ENCODE measurements around the gene PLCE1.
"Not testable (repeated sequence)": the region's sequence is repeated elsewhere in the genome, so short reads cannot be mapped to it uniquely, and the experiment has no call there.

Gene PLCE1

DNA sequence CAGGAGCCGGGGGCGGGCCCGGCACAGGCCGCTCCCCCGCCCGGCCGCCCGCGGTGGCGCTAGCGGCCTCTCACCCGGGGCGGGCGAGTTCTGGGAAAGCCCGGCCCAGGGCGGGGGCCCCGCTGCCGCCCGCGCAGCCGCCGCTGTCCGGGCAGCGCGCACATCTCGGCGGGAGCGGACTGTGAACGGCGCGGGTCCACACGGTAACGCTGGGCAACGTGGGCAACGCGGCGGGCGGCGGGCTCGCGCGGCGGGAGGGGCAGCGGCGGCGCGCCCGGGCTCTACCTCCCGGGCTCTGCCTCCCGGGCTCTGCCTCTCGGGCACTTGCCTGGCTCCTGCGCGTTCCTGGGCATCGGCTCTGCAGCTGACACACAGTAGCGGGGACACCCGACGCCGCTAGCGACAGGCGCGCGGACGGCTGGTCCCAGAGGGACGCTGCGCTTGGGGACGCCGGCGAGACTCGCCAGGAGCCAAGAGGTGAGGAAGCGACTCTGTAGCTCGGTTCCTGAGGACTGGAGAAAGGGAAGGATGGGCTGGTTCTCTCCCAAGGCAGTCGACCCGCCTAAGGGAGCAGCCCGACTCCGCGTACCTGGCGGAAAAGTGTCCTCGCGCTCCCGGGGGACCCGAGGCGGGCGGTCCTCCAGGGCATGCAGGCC lies at the start of gene PLCE1:
TSS of gene PLCE1 (plus strand) at position 150 of the 656 bp plus-strand sequence. CDS start 37,116 bp downstream, outside the sequence.
- DNase-seq = no peak

DNA sequence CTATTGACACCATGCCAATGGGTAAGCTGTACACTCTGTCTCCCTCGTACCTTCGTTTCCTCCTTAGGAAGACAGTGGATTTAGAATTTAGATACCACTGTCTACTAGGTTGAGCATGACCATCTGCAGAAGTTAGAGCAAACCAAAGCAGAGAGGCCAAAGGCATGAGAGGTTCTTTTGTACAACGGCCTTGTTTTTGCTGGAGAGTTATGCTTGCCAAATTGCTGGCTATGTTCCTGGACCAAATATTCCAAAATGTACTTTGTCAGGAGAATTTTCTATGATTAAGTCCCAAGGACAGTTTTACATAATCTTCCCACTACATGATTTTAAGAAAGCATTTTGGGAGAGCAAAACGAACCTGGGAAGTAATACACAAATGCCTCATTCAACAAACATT lies 47.9 kb upstream of the PLCE1 start:
- no peak for DNase-seq

DNA sequence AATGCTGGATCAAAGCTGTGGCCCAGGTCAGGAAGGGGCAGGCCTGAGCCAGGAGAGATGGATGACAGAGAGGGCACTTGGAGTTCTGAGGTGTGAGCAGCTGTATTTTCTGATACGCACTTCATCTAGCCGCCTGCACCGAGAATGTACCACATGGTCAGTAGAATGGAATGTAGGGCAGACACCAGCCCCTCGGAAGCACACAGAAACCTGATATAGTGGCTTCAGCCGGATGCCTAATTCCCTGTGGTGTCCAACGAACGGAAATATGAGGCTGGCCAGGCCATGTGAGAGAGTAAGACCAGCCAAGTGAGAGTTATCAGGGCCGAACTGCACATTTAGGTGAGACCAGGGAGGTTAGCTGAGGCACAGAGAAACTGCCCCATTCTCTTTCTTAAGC lies 46.7 kb upstream of the PLCE1 start:
- DNase-seq = no peak

DNA sequence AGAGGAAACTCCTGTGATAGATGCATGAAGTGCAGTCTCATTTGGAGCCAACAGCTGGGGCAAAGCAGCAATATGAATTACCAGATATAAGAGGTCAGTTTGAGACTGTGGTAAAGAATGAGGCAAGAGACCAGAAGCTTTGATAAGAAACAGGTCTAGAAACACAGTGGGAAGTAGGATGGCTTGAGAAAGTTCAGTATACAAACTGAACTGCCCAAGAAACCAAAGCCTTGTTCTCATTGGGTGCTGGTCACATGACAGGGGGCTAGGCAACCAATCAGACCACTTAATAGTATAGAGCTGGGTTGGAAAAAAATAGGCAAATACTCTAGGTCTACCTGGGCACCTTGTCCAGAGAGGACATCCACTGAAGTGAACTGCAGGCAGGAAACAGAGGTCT lies 46.2 kb upstream of the PLCE1 start:
- no peak for DNase-seq

DNA sequence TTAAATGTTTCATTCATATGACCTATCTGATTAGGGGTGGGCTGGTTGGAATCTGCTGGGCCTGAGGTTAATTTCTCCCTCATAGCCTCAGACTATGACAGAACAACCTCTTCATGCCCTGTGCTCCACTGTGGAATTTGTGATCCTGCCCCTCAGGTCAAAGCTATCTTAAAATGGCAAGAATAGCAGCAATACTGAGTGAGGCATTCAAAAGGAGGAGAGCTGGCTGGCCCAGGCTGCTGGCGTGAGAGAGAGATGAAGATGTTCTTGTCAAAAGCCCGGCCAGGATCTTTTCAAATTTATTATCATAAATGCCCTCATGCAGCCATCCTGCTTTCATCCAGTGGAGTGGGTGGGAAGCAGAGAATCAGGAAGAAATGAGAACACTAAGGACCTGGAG lies 41.8 kb upstream of the PLCE1 start:
- no peak for DNase-seq

DNA sequence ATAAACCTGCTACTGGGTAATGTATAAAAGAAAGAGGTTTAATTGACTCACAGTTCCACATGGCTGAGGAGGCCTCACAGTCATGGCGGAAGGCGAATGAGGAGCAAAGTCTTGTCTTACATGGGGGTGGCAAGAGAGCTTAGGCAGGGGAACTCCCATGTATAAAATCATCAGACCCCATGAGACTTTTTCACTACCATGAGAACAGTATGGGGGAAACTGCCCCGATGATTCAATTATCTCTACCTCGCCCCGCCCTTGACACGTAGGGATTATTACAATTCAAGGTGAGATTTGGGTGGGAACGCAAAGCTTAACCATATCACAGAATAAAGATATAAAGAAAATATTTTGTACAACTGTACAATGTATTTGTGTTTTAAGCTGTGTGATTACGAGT lies 39.4 kb upstream of the PLCE1 start:
- DNase-seq = no peak

DNA sequence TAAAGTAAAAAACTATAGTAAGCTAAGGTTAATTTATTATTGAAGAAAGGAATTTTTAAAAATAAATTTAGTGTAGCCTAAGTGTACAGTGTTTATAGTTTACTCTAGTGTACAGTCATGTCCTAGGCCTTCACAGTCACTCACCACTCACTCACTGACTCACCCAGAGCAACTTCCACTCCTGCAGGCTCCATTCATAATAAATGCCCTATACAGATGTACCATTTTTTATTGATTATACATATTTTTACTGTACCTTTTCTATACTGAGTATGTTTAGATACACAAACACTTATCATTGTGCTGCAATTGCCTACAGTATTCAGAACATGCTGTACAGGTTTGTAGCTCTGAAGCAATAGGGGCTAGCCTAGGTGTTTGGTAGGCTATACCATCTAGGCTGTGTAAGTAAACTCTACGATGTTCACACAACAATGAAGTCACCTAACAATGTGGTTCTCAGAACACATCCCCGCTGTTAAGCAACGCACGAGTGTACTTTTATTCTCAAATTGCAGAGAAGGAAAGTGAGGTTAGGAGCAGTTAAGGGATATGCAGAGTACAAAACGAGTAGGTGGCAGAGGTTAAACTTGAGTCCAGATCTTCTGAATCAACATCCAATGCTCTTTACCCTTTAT lies 38.9 kb upstream of the PLCE1 start:
- DNase-seq = no peak

DNA sequence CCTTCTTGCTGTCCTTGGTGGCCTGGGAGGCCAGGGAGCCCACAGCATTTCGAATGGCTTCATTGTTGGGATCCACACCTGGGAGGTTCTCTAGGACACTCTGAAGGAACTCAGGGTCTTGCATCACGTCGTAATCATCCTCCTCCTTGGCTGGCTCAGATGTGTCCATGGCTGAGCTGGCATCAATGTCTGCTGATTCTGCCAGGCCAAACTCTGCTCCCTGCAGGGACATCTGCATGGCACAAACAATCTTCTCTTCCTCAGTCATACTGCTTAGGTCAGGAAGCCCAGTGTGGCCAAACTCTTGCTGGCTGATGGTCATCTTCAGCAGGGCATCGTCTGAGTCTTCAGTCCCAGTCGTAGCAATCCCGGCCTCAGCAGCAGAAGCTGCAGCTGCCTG lies 34.9 kb upstream of the PLCE1 start:
- no peak for DNase-seq

DNA sequence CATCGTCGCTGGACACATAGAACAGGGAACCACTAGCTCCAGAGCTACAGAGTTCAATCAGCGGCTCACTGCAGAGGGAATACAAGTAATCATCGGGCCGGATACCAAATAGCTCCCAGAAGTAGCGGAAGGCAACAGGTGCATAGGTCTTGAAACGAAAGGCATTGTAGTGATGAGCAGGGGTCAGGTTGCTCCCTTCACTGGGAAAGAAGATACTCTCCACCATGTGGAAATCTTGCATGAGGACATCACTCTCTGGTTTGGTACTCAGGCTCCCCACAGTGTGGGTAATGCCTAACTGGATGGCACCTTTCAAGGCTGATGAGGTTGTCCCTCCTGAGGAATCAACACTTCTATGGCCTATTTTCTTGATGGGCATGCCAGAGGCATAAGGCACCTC lies 32.7 kb upstream of the PLCE1 start:
- not testable (repeated sequence) for DNase-seq

DNA sequence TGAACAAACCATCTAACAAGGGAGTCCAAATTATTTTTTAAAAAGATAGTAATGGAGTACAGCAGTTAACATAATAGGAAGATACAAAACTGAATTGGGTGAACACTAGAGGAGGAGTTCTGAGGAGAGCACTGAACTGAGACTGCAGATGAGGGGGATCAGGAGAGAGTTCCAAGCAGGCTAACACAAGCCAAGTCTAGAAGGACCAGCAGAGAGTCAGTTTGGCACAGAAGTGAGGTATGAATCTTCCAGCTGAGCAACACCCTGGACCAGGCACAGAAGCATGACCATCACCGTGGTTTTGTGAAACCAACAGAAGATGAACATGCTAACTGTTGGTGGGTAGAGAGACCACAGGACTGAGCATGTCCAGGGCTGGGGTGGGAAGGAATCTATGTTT lies 30.8 kb upstream of the PLCE1 start:
- no peak for DNase-seq

DNA sequence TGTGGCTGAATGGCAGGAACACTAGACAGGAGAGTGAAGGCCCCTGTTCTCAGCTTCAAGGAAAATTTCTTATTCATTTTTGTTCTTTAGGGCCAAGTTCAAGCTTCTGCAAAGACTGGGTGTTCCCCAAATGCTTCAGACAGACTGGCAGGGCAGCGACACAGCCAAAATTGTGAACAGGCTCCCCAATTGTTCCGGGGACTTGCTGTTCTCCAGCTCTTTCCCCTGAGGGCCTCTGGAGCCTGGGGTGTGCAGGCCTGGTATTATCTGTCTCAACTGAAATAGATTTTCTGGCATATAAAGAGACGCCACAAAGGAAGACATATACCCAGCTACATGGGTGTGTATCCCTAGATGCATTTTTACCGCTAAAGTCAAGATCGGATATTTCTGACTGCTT lies 30.3 kb upstream of the PLCE1 start:
- no peak for DNase-seq

DNA sequence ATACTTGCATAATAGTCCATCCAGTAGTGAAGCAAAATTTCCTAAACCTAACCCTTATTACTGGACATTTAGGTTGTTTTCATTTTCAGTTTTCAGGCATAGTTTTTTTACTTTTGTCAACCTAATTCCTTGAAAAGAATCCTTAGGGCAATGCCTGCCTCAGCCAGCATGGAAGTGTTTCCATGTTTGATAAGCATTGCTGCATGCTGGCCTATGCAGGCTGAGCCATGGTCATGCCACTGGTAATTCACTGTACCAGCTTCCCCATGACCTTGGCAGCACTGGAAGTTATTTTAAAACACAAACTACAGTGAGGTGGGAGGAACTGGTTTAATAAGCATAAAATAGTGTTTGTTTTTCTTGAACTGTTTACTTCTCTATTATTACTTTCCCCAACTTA lies 27.8 kb upstream of the PLCE1 start:
- DNase-seq = no peak

DNA sequence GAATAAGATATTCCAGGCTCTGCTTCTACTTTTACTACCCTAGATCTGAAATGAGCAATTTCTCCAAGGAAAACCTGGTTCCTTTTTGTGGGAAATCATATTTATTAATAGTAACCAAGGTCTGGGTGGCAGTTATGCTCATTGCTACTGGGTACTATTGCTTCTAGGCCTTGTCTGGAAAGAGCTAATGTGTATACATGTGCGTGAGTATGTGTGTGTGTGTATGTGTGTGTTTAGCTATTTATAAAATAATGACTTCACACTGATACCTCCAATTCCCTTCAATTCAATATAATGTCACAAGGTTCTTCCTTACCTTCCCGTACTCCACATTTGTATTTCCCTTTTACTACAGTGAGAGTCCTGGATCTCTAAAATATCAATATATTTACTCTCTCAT lies 26.0 kb upstream of the PLCE1 start:
- DNase-seq = no peak

DNA sequence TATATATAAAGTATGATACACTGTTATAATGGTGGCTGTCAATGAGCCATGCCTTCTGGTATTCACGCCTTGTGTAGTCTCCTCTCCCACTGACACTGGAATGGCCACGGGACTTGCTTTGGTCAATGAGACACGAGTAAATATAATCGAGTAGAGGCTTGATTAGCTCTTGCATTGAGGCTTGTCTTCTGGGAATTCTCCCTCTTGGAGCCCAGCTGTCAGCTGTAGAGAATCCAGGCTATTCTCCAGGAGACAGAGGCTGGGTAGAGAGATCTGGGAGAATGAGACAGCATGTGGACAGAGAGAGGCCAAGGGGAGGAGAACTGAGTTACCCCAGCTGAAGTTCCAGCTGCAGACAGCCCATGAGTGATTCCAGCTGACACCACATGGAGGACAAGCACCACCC lies 25.2 kb upstream of the PLCE1 start:
- no peak for DNase-seq

DNA sequence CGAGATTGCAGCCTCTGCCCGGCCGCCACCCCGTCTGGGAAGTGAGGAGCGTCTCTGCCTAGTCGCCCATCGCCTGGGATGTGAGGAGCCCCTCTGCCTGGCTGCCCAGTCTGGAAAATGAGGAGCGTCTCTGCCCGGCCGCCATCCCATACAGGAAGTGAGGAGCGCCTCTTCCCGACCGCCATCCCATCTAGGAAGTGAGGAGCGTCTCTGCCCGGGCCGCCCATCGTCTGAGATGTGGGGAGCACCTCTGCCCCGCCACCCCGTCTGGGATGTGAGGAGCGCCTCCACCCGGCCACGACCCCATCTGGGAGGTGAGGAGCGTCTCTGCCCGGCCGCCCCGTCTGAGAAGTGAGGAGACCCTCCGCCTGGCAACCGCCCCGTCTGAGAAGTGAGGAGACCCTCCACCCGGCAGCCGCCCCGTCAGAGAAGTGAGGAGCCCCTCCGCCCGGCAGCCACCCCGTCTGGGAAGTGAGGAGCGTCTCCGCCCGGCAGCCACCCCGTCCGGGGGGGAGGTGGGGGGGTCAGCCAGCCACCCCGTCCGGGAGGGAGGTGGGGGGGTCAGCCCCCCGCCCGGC lies 23.2 kb upstream of the PLCE1 start:
- not testable (repeated sequence) for DNase-seq

DNA sequence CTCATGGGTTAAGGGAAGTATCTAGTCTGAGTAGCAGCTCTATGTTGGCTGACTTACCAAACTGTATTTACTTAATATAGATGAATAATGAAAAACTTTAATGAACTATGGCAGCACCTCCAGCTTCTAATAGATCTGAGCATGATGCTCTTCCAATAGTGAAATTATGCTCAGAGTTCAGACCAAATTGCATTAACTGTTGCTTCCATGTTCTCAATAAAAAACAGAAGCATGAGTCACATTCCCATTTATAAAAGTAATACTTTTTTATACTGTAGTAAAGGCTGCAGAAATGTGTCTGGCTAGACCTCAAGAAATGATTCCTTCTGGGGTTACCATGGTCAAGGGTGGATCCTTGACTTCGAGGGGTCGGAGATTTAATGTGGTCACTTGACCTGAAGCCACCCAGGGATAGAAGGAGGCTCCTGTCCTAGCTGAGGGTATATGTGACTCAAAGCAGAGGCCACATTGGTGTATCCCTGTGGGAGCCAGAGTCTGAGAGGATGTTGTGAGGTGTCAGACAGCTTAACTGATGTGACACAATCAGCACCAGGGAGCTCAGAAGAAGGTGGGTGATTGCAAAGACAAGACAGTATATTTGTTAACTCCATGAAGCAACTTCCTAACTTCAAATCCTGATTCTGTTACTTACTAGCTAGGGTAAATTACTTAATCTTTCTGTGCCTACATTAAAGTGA lies 19.8 kb upstream of the PLCE1 start:
- DNase-seq = no peak

DNA sequence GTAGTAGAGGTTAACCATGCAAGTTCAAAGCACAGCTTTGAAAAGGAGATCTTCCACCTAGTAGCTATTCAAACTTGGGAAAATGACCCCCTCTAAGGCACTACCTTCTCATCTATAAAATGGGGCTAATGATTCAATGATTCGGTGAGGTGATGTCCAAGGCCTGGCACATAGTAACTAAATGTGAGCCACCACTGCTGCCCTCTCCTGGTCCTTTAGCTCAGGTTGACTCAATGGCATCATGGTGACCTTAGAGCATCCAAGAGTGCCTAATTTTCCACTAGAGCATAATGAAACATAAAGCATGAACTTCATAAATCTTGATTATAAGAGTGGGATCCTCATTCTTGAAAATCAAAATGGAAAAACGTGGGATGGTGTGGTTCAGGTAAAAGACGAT lies 16.3 kb upstream of the PLCE1 start:
- no peak for DNase-seq

DNA sequence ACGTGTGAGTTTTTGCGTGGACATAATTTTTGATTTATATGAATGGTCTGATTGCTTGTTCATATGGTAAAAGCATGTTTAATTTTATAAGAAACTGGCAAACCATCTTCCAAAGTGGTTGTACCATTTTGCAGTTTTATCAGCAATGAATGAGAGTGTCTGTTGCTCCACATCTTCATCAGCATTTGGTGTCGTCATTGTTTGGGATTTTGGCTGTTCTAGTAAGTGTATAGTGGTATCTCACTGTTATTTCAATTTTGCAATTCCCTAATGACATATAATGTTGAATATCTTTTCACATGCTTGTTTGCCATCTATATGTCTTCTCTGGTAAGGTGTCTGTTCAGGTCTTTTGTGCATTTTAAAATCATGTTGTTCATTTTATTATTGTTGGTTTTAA lies 13.2 kb upstream of the PLCE1 start:
- DNase-seq = no peak

DNA sequence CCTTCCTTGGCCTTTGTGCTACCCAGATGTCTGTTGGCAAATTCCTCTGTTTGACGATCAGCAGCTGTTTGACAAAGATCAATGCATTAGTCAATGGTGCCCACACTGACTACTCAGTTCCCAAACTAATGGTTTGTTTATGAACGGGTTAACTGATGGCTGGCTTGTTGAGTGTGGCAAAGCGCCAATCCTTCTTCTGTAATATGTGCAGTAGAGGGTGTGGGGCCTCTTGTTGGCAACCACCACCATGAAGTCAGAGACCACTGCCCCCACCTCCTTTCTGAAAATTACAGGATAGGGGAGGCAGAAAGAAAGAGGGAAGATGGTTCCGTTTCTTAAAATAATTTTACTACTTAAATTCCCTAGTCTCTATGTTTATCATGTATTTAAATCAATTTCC lies 2.6 kb upstream of the PLCE1 start:
- DNase-seq = no peak

DNA sequence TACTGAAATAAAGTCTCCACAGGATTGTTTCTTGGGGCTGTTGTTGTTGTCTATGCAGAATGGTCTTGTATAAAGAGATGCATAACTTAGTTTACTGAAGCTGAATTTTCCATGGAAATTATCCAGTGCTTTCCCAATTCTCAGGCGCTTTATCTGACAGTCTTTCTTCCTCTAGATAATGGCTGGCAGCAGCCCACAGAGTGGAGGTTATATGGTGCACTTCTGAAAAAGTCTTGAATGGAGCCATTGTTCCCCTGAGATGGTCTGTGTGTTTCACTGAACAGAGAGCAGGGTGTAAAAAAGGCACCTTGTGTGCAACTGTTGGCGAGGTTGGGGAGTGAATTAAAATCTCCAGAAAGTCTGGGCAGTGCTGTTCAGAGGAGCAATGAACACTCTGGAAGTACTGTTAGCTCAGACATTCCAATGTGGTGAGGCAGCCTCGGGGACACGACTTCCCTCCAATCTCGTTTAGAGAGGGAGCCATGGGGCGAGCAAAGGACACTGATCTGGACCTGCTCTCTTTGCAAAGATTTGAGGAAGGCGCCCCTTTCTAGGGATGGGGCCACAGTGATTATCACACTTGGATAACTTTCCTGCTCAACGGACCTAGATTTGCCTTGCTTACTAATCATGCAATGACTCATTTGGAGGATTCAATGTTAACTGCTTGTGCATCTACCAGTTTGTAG lies 2.0 kb upstream of the PLCE1 start:
- no peak for DNase-seq

DNA sequence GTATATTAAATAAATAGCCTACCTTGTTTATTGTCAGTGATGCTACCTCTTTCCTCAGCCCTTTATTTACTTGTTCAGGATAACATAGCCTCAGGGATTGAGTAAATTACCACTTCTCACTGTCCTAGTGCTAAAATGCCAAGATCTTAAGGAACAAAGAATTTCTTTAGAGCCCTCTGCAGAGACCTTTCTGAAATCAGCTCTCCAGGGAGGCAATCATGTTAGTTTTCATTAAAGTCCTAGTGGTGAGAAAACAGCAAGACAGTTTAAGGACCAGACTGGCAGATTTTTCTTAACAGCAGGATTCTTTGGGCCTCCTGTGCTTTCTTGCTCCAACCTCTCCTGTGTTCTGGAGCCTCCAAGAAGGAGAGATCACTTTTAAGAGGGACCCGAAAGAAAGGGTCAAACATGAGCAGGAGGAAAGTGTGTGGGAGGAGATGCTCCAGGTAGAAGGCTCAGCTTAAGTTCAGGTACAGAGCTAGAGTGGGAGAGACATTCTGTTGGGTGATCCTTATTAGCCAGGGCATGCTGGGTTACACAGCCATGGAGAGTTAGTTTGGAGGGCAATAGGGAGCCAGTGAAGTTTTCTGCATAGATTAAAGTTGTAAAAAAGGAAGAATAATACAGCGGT lies 1.2 kb upstream of the PLCE1 start:
- DNase-seq = no peak

DNA sequence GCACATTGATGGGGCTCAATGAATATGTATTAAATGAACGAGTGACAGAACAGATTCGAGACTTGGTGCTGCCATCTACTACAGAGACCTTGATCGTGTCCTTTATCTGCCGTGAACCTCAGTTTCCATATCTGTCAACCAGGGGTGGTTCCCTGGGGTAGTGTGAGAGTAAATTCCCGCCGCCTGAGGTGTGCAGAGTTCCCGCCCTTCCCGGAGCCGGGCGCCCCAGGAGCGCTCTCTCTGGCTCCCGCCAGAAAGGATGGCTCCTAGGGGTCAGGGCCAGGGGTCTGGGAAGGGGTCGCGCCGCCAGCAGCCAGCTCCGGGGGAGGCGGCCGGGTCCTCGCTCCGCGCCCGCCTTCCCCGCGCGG lies 333 bp upstream of the PLCE1 start:
- no peak for DNase-seq

DNA sequence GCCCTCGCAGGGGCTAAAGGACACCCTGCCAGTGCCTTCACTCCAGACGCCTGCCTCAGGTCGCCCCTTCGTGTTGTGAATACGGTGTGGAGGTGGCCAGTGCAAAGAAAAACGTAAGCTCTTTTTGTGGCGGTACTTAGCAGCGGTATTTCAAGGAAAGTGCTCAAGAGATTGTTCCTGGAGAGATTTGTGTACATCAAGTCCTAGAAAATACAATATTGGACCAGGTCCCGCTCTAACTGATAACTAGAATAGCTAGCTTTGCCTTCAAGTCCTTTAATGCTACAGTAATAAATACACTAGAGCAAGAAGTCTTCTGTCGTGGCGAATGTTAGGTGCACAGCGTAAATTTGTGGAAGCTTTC lies 689 bp downstream of the PLCE1 start:
- DNase-seq = no peak
